DMS 273 (cell line): ENCODE measurements around the gene SERPINB2.
"Not testable (repeated sequence)": the region's sequence is repeated elsewhere in the genome, so short reads cannot be mapped to it uniquely, and the experiment has no call there.

Experiments
- DNase-seq: peaks from one replicate; lab custom pipeline; 2025; ENCODE audit not compliant: unreplicated experiment; lab: John Stamatoyannopoulos, UW

Gene SERPINB2

DNA sequence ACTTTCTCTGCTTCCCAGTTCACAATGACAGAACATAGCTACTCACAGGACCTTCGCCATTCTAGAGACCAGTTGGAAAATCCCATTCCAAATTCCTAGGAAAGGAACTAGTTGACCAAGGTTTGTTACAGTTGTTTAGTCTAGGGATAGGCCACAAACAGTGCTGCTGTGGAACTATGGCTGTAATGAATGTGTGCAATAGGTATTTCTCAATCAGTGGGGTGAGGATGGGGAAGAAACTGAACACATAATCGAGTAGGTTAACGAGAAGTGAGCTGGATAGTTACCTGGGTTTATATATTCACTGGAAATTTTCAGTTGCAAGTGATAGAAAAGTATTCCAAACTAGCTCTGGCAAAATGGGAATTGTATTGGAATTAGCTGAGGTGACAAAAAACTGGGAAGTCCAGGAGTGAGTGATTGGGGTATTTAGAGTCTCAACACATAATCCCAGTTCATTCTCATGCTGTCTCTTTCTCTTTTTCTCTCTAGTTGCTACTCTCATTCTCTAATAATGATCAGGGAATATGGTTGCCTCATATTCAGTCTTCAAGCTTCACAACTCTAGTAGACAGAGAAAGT, 43.4 kb downstream of the SERPINB2 start:
- no peak for DNase-seq

DNA sequence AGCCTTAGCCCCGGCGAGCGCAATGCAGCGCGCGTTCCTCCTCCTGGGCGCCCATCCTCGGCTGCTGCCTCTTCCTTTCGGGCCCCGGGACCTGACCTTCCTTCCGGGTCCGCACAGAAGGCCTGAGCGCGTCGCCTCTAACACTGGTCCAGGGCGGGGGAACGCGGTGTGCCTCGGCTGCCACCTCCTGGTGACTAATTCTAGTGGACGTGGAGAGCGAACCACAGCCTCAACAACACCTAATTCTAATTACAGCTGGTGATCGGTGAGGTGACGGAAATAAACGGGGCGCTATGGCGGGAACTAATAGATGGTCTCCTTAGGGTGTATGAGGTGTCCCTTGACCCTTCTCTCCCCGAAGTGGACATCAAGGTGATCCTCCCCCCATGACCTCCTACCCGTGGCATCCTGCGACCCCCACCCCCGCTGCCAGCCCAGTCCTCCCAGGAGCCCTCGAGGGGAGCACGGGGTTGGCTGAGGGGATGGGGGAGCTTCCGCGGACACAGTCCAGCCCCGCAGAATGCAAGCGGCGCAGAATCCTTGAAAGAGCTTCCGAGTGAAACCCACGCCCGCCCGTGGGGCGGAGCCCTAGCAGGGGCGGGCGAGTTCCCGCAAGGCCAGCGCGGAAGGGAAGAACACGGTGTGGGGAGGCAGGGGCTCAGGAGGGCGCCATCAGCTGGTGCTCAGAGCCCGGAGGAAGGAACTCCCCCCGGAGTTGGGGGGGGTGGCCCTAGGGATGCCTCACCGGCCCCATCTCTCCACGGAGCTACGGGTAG, 48.8 kb downstream of the SERPINB2 start:
- DNase-seq: peak; percentile 89

DNA sequence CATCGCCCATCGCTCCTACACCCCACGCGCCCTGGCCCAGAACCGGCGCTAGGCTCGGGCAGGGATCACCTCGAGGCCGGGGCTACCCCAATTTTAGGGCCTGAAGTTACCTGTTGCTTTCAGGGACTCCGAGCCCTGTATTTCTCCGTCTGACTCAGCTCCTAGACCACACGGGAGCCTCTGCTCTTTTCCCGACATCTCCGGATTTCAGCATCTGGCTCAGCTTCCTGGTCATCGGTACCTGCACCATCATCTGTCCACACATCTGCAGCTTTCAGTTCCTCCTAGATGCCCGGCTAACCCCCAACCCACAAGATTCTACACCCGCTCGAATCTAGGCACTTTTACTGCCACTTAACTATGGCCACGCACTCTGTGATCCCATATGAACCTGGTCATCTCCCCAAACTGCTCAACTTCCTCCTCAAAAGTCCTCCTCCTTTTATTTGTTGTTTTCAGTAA, 49.5 kb downstream of the SERPINB2 start:
- no peak for DNase-seq

DNA sequence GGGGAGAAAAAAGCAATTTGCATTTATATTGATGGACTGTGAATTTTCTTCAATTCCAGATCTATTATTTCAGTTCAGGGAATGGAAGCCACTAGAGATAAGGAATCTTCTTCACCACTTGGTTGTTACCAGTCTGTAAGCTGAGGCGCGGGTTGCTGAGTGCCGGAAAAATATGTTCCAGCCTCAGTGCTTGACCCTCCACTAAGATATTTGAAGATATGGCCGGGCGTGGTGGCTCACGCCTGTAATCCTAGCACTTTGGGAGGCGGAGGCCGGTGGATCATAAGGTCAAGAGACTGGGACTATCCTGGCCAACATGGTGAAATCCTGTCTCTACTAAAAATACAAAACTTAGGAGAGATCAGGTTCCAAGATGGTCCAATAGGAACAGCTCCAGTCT, 52.5 kb downstream of the SERPINB2 start:
- DNase-seq: no peak

DNA sequence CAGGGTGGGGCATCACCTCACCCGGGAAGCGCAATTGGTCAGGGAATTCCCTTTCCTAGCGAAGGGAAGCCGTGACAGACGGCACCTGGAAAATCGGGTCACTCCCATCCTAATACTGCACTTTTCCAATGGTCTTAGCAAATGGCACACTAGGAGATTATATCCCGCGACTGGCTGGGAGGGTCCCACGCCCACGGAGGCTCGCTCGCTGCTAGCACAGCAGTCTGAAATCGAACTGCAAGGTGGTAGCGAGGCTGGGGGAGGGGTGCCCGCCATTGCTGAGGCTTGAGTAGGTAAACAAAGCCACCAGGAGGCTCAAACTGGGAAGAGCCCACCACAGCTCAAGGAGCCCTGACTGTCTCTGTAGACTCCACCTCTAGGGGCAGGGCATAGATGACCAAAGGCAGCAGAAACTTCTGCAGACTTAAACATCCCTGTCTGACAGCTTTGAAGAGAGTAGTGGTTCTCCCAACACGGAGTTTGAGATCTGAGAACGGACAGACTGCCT, 53.1 kb downstream of the SERPINB2 start:
- not testable (repeated sequence) for DNase-seq

DNA sequence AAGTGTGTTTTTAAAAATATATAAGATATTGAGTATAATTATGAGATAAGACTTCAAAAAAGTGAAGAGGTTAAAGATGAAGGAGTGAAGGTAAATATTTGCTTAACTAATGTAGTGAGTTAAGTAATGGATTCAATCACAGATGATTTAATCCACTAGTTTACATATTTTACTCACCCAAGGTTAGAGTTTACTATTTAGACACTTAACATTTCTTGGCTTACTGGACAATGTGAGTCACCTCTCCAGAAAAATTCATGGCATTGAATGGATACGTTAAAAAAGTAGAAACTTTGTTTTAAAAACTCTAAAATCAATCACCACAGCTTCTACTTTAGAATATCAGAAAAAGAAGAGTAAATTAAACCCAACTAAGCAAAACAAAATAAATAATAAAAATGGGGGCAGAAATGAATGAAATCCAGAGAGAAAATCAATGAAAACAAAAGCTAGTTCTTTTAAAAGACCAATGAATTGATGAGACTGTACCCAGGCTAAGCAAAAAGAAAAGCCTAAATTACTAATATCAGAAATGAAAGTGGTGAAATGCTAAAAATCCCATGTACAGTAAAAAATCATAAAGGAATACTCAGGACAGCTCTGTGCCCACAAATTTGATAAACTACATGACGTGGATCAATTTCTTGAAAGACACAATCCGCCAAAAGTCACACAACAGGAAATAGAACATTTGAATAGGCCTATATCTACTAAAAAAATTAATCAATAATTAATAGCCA, 59.7 kb downstream of the SERPINB2 start:
- no peak for DNase-seq

DNA sequence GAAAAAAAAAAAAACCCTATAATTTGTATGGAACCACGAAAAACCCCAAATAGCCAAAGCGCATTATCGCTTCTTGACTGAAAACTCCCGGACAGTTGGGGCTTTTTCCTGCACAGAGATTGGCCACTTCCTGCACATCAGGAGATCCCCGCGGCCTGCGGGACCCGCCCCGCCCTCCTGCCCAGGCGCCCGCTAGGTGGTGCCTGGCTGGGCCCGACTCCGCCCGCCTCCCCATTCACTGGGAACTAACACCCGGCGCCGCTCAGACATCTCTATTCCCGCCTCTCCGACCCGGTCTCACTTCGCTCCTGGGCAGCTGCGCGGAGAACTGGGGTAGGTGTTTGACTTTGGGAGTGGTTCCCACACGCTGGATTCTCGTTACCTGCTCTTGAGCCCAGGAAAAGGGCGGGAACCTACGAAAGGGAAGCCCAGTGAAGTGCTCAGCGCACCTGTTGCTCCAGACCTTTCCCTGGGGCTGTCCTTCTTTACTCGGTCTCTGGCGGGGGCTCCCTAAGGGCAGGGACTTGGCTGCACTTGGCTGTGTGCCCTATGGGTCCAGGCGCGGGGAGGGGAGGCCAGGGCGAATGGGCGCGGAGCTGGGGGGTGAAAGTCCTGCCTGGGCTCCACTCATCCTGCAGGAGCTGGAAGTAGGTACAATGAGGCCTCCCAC, 61.7 kb downstream of the SERPINB2 start, which contains the start of gene HMSD:
Gene HMSD (plus strand): TSS at position 234 of the 670 bp plus-strand sequence. CDS start 4,155 bp downstream, outside the sequence.
- DNase-seq: peak; percentile 87

DNA sequence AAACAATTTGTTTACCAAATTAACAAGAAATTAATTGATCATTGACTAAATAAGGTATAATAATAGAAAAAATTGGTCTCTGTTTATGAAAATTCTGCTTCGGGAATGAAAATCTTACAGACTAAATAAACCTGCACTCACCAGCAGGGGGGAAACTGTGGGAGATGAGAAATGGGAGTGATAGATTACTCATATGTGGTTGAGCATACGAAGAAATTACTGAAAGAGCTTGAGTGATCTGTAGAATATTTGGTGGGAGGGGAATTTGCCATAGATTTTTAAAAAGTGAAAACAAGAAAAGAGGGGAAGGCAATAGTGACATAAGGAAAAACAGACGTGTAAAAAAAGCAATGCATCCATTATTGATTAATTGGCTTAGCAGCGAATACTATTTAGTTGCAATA, 63.8 kb downstream of the SERPINB2 start:
- peak; percentile 7 for DNase-seq
